K562 (cell line): ENCODE data around the gene CEP170. TPM values are rescaled to one million over a fixed set of nuclear protein-coding genes. Genes with fewer than 3 reads are reported as not detected.

Source experiments
- ATAC-seq: fragments of 200-7000 bp; cut with Tn5 transposase; 3 replicates; pipeline ENCODE4 v1.9.1; 2020; ENCODE audit warnings: moderate library complexity
- BruUV-seq: library from RNA; stranded (reverse); fragments of 400-500 nt; replicated peaks from 2 replicates; lab custom pipeline; 2021; lab: Mats Ljungman, UMichigan
- CTCF ChIA-PET: fragments of 300-600 bp; formaldehyde crosslinking; extraction: SDS; loops from one replicate; lab custom pipeline; 2021; ENCODE audit warnings: low intra/inter-chr PET ratio; lab: Yijun Ruan, JAX
- POLR2A ChIA-PET: fragments of 300-600, 350-650 bp; sonication (Branson Sonifier 250); formaldehyde crosslinking; extraction: SDS; loops from one replicate; lab custom pipeline; 2021; ENCODE audit warnings: antibody characterized with exemption, inconsistent platforms; lab: Yijun Ruan, JAX
- DNase-seq, 4 experiments: peaks; one replicate each; pipeline versions ENCODE4 v3.0.0 to v3.0.0-alpha.2; 2011 to 2018; ENCODE audit warnings: low spot score in 3 of 4, mixed read lengths in 3 of 4; ENCODE audit errors: extremely low read depth in 1 of 4
- FAIRE-seq: peaks from 2 replicates; lab custom pipeline; 2011; peaks lifted over from hg19 to GRCh38; lab: Jason Lieb, UNC
- H2AFZ ChIP-seq: 2 replicates; pipeline ENCODE4 v1.6.0; 2011; ENCODE audit warnings: low read depth, low read length, control low read depth, inconsistent platforms
- H3K27ac ChIP-seq: fragments of 200-600 bp; 3 replicates; pipeline ENCODE4 v1.8.0; 2011; ENCODE audit warnings: low read depth, mild to moderate bottlenecking, control low read depth, inconsistent platforms, low read length, moderate library complexity, mixed read lengths; ENCODE audit errors: extremely low read depth
- H3K27me3 ChIP-seq, 2 experiments: fragments of 300-600 bp in 1 of 2; 2 replicates in 1 of 2; 3 replicates in 1 of 2; pipeline versions ENCODE4 v1.6.0 to v1.8.0; 2011; ENCODE audit warnings: inconsistent platforms in 2 of 2, low read length in 2 of 2, mild to moderate bottlenecking in 1 of 2, mixed read lengths in 1 of 2, moderate library complexity in 1 of 2; ENCODE audit not compliant: control insufficient read depth in 2 of 2, insufficient read depth in 2 of 2
- H3K36me3 ChIP-seq: fragments of 300-600 bp; 3 replicates; pipeline ENCODE4 v1.8.0; 2011; ENCODE audit warnings: mild to moderate bottlenecking, low read length, inconsistent platforms; ENCODE audit not compliant: control insufficient read depth, insufficient read depth
- H3K4me1 ChIP-seq, 2 experiments: fragments of 200-600 bp in 1 of 2; replicated peaks in 1 of 2; 2 replicates in 1 of 2; 3 replicates in 1 of 2; pipeline versions ENCODE4 v1.5.1 to v1.8.0; 2011; ENCODE audit warnings: inconsistent platforms in 2 of 2, low read length in 2 of 2, mild to moderate bottlenecking in 1 of 2, mixed read lengths in 1 of 2, moderate library complexity in 1 of 2; ENCODE audit not compliant: control insufficient read depth in 2 of 2, insufficient read depth in 2 of 2
- H3K4me2 ChIP-seq: 2 replicates; pipeline ENCODE4 v1.6.1; 2011; ENCODE audit warnings: low read length, control low read depth, inconsistent platforms, mixed read lengths; ENCODE audit not compliant: insufficient read depth
- H3K4me3 ChIP-seq: fragments of 200-600 bp; sonication (generic), shearing (Covaris generic); 2 replicates; pipeline ENCODE4 v1.5.1; 2016; ENCODE audit warnings: control low read depth, inconsistent platforms
- H3K79me2 ChIP-seq: fragments of 200-600 bp; 3 replicates; pipeline ENCODE4 v1.8.0; 2011; ENCODE audit warnings: low read length, inconsistent platforms; ENCODE audit not compliant: control insufficient read depth, insufficient read depth
- H3K9ac ChIP-seq, 2 experiments: 2 replicates each; pipeline versions ENCODE4 v1.6.0 to v1.6.1; 2011; ENCODE audit warnings: low read depth in 2 of 2, low read length in 2 of 2, control low read depth in 1 of 2, inconsistent platforms in 1 of 2, mild to moderate bottlenecking in 1 of 2, mixed read lengths in 1 of 2; ENCODE audit not compliant: insufficient read depth in 1 of 2
- H3K9me1 ChIP-seq: one replicate; pipeline ENCODE4 v1.6.0; 2011; ENCODE audit warnings: inconsistent platforms, mild to moderate bottlenecking, low read length, moderate library complexity; ENCODE audit not compliant: control insufficient read depth, insufficient read depth
- H3K9me3 ChIP-seq: replicated peaks from 2 replicates; pipeline ENCODE4 v1.5.1; 2011; ENCODE audit warnings: low read depth, low read length, inconsistent platforms; ENCODE audit not compliant: control insufficient read depth, insufficient read depth
- H4K20me1 ChIP-seq: replicated peaks from 2 replicates; pipeline ENCODE4 v1.6.1; 2011; ENCODE audit warnings: low read length, inconsistent platforms, mixed read lengths; ENCODE audit not compliant: control insufficient read depth, insufficient read depth
- BRCA1 ChIP-seq, 2 experiments: fragments of 450-650 bp in 1 of 2; sonication (generic) in 1 of 2; formaldehyde crosslinking in 1 of 2; IDR thresholded peaks; 2 replicates each; pipeline versions ENCODE4 v1.5.0 to v1.6.1; 2017 to 2020; ENCODE audit warnings: mild to moderate bottlenecking in 1 of 2, missing genetic modification reagents in 1 of 2
- DPF2 ChIP-seq: fragments of 450-650 bp; IDR thresholded peaks from 2 replicates; pipeline ENCODE4 v1.6.1; 2016
- FOXK1 ChIP-seq: sonication (generic); formaldehyde crosslinking; IDR thresholded peaks from 2 replicates; pipeline ENCODE4 v1.8.0; 2022; ENCODE audit warnings: missing genetic modification reagents, mild to moderate bottlenecking, borderline replicate concordance
- GTF2F1 ChIP-seq: IDR thresholded peaks from 2 replicates; pipeline ENCODE4 v1.6.1; 2011; ENCODE audit warnings: low read depth, low read length, improper control_type of control experiment
- KHSRP ChIP-seq: fragments of 450-650 bp; IDR thresholded peaks from 2 replicates; pipeline ENCODE4 v1.6.1; 2017
- PCBP2 ChIP-seq: fragments of 200-400 bp; formaldehyde crosslinking; IDR thresholded peaks from 2 replicates; pipeline ENCODE4 v1.6.1; 2018; ENCODE audit warnings: low read length, low read depth, mild to moderate bottlenecking, moderate library complexity; ENCODE audit not compliant: poor library complexity, severe bottlenecking
- POLR2G ChIP-seq: fragments of 200-400 bp; formaldehyde crosslinking; IDR thresholded peaks from 2 replicates; pipeline ENCODE4 v1.6.1; 2017; ENCODE audit warnings: low read depth, mild to moderate bottlenecking, antibody characterized with exemption, low read length, moderate library complexity
- PYGO2 ChIP-seq: fragments of 450-650 bp; IDR thresholded peaks from 2 replicates; pipeline ENCODE4 v1.6.1; 2016; ENCODE audit warnings: mild to moderate bottlenecking, missing genetic modification characterization, moderate library complexity, missing compliant biosample characterization
- TAF15 ChIP-seq: fragments of 200-400 bp; formaldehyde crosslinking; IDR thresholded peaks from 2 replicates; pipeline ENCODE4 v1.6.1; 2017; ENCODE audit warnings: mild to moderate bottlenecking, low read depth, low read length, moderate library complexity
- ZNF12 ChIP-seq: sonication (generic); formaldehyde crosslinking; IDR thresholded peaks from 2 replicates; pipeline ENCODE4 v1.4.0; 2020; ENCODE audit warnings: mild to moderate bottlenecking, missing genetic modification reagents
- ZNF232 ChIP-seq: sonication (generic); formaldehyde crosslinking; IDR thresholded peaks from 2 replicates; pipeline ENCODE4 v1.8.0; 2022; ENCODE audit warnings: mild to moderate bottlenecking, missing genetic modification reagents
- ZNF407 ChIP-seq: fragments of 450-650 bp; IDR thresholded peaks from 2 replicates; pipeline ENCODE4 v1.6.1; 2016; ENCODE audit warnings: low read depth
- ZNF445 ChIP-seq: fragments of 250-450 bp; sonication (Bioruptor Pico); IDR thresholded peaks from 2 replicates; pipeline ENCODE4 v1.4.0; 2020; ENCODE audit warnings: low read depth, mild to moderate bottlenecking, moderate library complexity
- ZNF551 ChIP-seq: fragments of 250-450 bp; sonication (Bioruptor Pico); IDR thresholded peaks from 2 replicates; pipeline ENCODE4 v1.5.0; 2021; ENCODE audit warnings: mild to moderate bottlenecking, moderate library complexity
- WGBS: fragments of 100-300 bp; shearing (Covaris generic); methylation state at CpG from one replicate; pipeline ENCODE4 v1.1.6; 2016; ENCODE audit warnings: low coverage, mixed read lengths; ENCODE audit not compliant: insufficient coverage; ENCODE audit errors: missing lambda C conversion rate; 5-methylcytosine and 5-hydroxymethylcytosine counted together
- in situ Hi-C: fragments of 300-500 bp; cut with MboI; formaldehyde crosslinking; loops from 4 replicates; pipeline ENCODE4 v1.15.0; 2018; ENCODE audit warnings: inconsistent platforms, mixed read lengths
- intact Hi-C: fragments of 100-400 bp; cut with micrococcal nuclease; formaldehyde crosslinking; loops from 2 replicates; pipeline ENCODE4 v1.14.2; 2022
- polyA plus RNA-seq, 8 experiments: library from polyadenylated mRNA; depleted of rRNA in 4 of 8; stranded (reverse) in 5 of 8; unstranded in 3 of 8; fragments of >200 nt; fragmentation: Nextera tagmentation in 2 of 8; fragmentation: Illumina TruSeq in 1 of 8; extraction: Ambion mirVana in 2 of 8; extraction: Trizol in 1 of 8; gene quantifications; 2 replicates each; pipeline versions ENCODE4 v1.2.1 to v1.2.3, GENCODE V29; 2011 to 2014; ENCODE audit warnings: inconsistent platforms in 1 of 8, missing spikeins in 1 of 8
- total RNA-seq, 7 experiments: library from RNA; depleted of rRNA in 6 of 7; stranded (reverse); fragments of >200 nt in 6 of 7; fragmentation: Illumina TruSeq in 2 of 7; extraction: Trizol in 2 of 7; gene quantifications; 2 replicates each; pipeline versions ENCODE4 v1.2.1 to v1.2.3, GENCODE V29; 2011 to 2021; ENCODE audit warnings: low replicate concordance in 1 of 7

CEP170 gene
- total and polyA plus RNA-seq, 9 of the 15 experiments (the other 6 are each of a cell fraction or from before 2014, with no cell fraction given): 22.6 to 110 (median 68.5) TPM

DNA sequence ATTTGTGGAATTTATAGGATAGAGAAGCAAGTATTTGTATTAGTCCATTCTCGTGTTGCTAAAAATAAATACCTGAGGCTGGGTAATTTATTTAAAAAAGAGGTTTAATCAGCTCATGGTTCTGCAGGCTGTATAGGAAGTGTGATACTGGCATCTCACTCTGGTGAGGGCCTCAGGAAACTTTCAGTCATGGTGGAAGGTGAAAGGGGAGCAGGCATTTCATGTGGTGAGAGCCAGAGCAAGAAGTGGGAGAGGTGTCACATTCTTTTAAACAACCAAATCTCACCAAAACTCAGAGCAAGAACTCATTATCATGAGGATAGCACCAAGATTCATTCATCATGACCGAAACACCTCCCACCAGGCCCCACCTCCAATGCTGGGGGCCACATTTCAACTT lies 18.9 kb upstream of the CEP170 start (continued):
- TF ChIP-seq PCBP2: no peak
- no peak for TF ChIP-seq ZNF445 (CRISPR knock-in tag)
- TF ChIP-seq ZNF232: no peak
- no peak for TF ChIP-seq FOXK1
- no peak for TF ChIP-seq DPF2
- no peak for TF ChIP-seq ZNF551
- no peak for TF ChIP-seq ZNF12

DNA sequence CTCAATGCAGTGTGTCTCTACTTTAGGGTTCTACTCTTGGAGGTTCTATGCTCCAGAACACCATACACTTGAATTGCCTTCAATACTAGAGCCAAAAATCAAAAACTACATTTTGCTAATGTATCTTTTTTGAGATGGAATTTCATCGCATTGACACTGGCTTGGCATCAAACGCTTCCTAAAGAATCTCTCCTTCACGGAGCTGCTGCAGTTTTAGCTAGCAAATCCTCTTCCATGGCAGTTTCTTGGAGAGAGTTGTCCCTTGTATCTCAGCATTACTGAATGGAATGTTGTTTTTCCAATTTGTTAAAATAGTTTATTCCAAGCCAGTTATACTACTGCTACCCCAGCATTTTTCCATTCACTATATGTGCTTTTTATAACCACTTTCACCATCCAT lies 18.4 kb upstream of the CEP170 start:
- Histone ChIP-seq H3K9ac (no peak overlapping the region), H3K79me2 (peaks cover 10% of the 10 kb centered on the region; the same call in 2 of the 3 replicates), H3K27me3 (no peaks in the 10 kb centered on the region), H4K20me1 (no peaks in the 10 kb centered on the region), H2AFZ (no peak overlapping the region), H3K9me3 (no peaks in the 10 kb centered on the region), H3K4me3 (no peak overlapping the region), H3K4me1 (peaks cover 15 to 22% of the 10 kb centered on the region in 2 experiments), H3K9me1 (no peaks in the 10 kb centered on the region), H3K36me3 (peaks cover 33% of the 10 kb centered on the region; the same call in 2 of the 3 replicates), H3K4me2 (no peak overlapping the region), H3K27ac (no peak overlapping the region)
- ChIA-PET CTCF (no interaction called here), POLR2A (interaction anchor here (2.2 kb wide), 1 partner anchor 18 kb away, joined by 7 read pairs; the partner anchor contains the start of genes CEP170 and SDCCAG8)
- ATAC-seq: no peak
- no peak for DNase-seq
- intact Hi-C loops (no loop called here), in situ Hi-C loops (no loop called here)
- no peak for FAIRE-seq
- BruUV-seq: no TSS peak
- 96% methylated on average over 3 of the region's 3 CpGs for WGBS
- TF ChIP-seq GTF2F1: no peak
- TF ChIP-seq KHSRP: no peak
- no peak for TF ChIP-seq TAF15
- no peak for TF ChIP-seq POLR2G
- TF ChIP-seq ZNF407: no peak
- TF ChIP-seq PYGO2 (tag): no peak
- no peak for TF ChIP-seq BRCA1 (IDR thresholded peaks at IDR 0.05)
- TF ChIP-seq BRCA1 (CRISPR knock-in tag; IDR thresholded peaks at IDR 0.05): no peak
